Suprapubic skin (tissue), 4 donors: ENCODE data around the gene PLEKHG4B. TPM values are rescaled to one million over a fixed set of nuclear protein-coding genes. Genes with fewer than 3 reads are reported as not detected.

Experiments
- DNase-seq, 2 donors: peaks; one replicate each; pipeline ENCODE4 v3.0.0-alpha.2; 2019; ENCODE audit warnings: low spot score in 2 of 2
- H3K27ac ChIP-seq: fragments of 200-600 bp; sonication (generic); one replicate; pipeline ENCODE4 v1.5.1; 2019
- H3K27me3 ChIP-seq: fragments of 200-600 bp; sonication (generic); one replicate; pipeline ENCODE4 v1.5.1; 2019
- H3K36me3 ChIP-seq: fragments of 200-600 bp; sonication (generic); one replicate; pipeline ENCODE4 v1.5.1; 2019
- H3K4me1 ChIP-seq: fragments of 200-600 bp; sonication (generic); one replicate; pipeline ENCODE4 v1.5.1; 2019
- H3K4me3 ChIP-seq: fragments of 200-600 bp; sonication (generic); one replicate; pipeline ENCODE4 v1.5.1; 2019; ENCODE audit warnings: mild to moderate bottlenecking
- H3K9me3 ChIP-seq: fragments of 200-600 bp; sonication (generic); one replicate; pipeline ENCODE4 v1.5.1; 2019
- CTCF ChIP-seq, 2 donors: fragments of 200-600 bp in 1 of 2; fragments of 450-650 bp in 1 of 2; sonication (generic) in 1 of 2; IDR thresholded peaks; one replicate each; pipeline ENCODE4 v1.5.1; 2016 to 2019; ENCODE audit warnings: antibody characterized with exemption in 2 of 2, mild to moderate bottlenecking in 1 of 2, moderate library complexity in 1 of 2
- EP300 ChIP-seq: sonication (generic); formaldehyde crosslinking; IDR thresholded peaks from one replicate; pipeline ENCODE4 v1.6.1; 2017; ENCODE audit warnings: antibody characterized with exemption
- POLR2A ChIP-seq, 2 donors: fragments of 450-650 bp; IDR thresholded peaks; one replicate each; pipeline ENCODE4 v1.6.1; 2017; ENCODE audit warnings: antibody characterized with exemption in 2 of 2, mild to moderate bottlenecking in 2 of 2, moderate library complexity in 2 of 2
- POLR2AphosphoS5 ChIP-seq, 3 donors: sonication (generic); formaldehyde crosslinking; IDR thresholded peaks; one replicate each; pipeline ENCODE4 v1.6.1; 2017; ENCODE audit warnings: antibody characterized with exemption in 3 of 3
- WGBS: methylation state at CpG from one replicate; pipeline ENCODE4 v1.1.5; 2018; 5-methylcytosine and 5-hydroxymethylcytosine counted together
- total RNA-seq, 4 donors: library from RNA; depleted of rRNA; stranded (reverse); fragments of >200 nt; gene quantifications; one replicate each; pipeline ENCODE4 v1.1.0, GENCODE V29; 2016

The PLEKHG4B gene
- total RNA-seq, 4 donors from 2014 or later, result 0.45 to 2.4 (median 1.2) TPM

DNA sequence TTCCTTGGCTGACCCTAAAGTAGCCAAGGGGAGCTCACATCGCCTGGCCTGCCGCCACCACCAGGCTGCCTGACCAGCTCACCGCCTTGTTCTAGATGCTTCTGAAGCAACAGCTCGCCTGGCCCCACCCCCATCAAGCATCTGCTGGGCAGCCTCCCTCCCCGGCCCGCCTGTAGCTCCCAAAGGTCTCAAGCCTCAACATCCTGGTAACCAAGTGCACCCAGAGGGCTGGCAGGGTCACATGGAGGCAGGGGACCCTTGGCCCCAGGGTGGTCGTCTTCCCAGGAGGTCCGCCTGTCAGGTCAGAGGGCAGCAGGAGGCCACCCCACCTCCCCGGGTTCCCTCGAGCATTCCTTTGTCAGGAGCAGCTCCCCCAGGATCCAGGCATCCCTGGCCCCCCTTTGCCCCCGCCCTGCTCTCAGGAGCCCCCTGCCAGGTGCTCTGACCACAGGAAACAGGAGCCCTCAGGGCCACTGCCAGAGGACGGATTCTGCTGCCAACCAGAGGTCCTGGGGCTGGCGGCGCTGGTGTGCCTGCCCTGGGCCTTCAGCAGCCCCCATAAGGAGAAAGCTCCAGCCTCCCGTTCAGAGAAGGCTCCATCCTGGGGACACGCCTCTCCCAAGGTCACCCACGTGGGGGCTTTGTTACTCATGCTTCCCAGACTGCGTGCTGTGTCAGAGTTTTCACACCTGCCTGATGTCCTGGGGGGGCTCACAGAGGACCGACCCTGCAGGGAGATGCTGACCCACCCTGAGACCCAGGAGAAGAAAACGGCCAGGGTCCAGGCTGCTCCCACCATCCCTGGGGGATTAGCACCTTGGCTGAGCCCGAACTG, 95.9 kb downstream of the PLEKHG4B start:
- H3K36me3 ChIP-seq, result no peaks in the 10 kb centered on the region
- DNase-seq, result no peak
- WGBS, result 67% methylated on average over 5 of the region's 21 CpGs
- H3K9me3 ChIP-seq, result no peaks in the 10 kb centered on the region
- peaks cover 21% of the 10 kb centered on the region for H3K4me1 ChIP-seq
- TF ChIP-seq EP300 (no peak), POLR2AphosphoS5 (IDR thresholded peaks at IDR 0.05) (no peak), POLR2A (IDR thresholded peaks at IDR 0.05) (no peak), CTCF (IDR thresholded peaks at IDR 0.05) (no peak)
- H3K27me3 ChIP-seq, result peaks cover 22% of the 10 kb centered on the region
- H3K4me3 ChIP-seq, result peak overlapping the region; percentile 24
- H3K27ac ChIP-seq, result no peak overlapping the region

- 46% methylated on average over 10 of the region's 37 CpGs for WGBS
- H3K36me3 ChIP-seq, result no peaks in the 10 kb centered on the region
- no peak overlapping the region for H3K27ac ChIP-seq
- TF ChIP-seq CTCF (IDR thresholded peaks at IDR 0.05), result peak; percentile 85 to 99
- TF ChIP-seq POLR2AphosphoS5 (IDR thresholded peaks at IDR 0.05), result no peak
- no peak for TF ChIP-seq EP300
- TF ChIP-seq POLR2A (IDR thresholded peaks at IDR 0.05), result no peak
- no peaks in the 10 kb centered on the region for H3K9me3 ChIP-seq
- peak overlapping the region; percentile 24 for H3K4me3 ChIP-seq
- H3K27me3 ChIP-seq, result peaks cover 23% of the 10 kb centered on the region
- peak; percentile 91 to 92 for DNase-seq
- H3K4me1 ChIP-seq, result peaks cover 21% of the 10 kb centered on the region
These were observed 96.8 kb downstream of the PLEKHG4B start for GRCh38 chr5:188488-189481.

DNA sequence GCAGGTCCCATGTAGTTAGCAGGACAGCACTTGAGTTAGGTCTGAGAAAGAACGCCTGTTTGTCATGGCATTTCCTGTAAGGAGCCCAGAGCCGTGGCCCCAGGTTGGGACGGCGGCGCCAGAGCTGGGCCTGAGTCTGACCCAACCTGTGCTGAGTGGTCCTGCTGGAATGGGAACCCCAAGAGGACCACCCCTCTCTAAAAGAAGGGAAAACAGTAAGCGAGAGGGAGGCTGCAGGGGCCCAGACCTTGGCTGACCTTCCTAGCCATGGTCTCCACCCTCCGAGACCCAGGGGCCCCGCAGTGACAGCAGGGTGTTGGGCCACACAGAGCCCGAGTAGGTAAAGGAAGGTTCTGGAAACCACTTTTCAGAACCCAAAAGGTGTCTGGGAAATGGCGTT, 97.5 kb downstream of the PLEKHG4B start:
- Histone ChIP-seq H3K4me3 (no peak overlapping the region), H3K4me1 (peaks cover 21% of the 10 kb centered on the region), H3K27ac (no peak overlapping the region), H3K36me3 (no peaks in the 10 kb centered on the region), H3K9me3 (no peaks in the 10 kb centered on the region), H3K27me3 (peaks cover 23% of the 10 kb centered on the region)
- 90% methylated on average over 10 of the region's 10 CpGs for WGBS
- peak in 1 of 2 donors; percentile 24 for DNase-seq
- TF ChIP-seq EP300, result no peak
- no peak for TF ChIP-seq POLR2A (IDR thresholded peaks at IDR 0.05)

DNA sequence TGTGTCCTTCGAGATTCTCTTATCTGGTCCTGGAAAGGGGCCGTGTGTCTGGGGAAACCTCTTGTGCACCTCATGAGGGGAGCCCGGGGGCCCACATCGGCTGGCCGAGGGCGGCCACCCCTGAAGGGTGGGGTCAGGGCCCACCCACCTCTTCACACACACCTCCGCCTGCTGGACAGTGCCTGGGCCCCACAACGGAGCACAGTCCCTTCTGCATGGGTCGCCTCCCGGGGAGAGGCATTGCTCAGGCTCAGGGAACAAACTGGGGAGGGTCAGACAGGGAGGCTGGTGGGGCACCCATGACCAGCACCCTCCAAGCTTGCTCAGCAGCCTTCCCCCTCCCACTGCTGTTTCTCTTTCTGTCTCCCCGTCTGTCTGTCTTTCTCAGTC, 98.0 kb downstream of the PLEKHG4B start:
- Histone ChIP-seq H3K4me3 (no peak overlapping the region), H3K27ac (no peak overlapping the region), H3K4me1 (peaks cover 21% of the 10 kb centered on the region), H3K9me3 (no peaks in the 10 kb centered on the region), H3K27me3 (peaks cover 23% of the 10 kb centered on the region), H3K36me3 (no peaks in the 10 kb centered on the region)
- DNase-seq, result peak in 1 of 2 donors; percentile 73
- TF ChIP-seq POLR2A (IDR thresholded peaks at IDR 0.05) (no peak), CTCF (IDR thresholded peaks at IDR 0.05) (no peak), POLR2AphosphoS5 (IDR thresholded peaks at IDR 0.05) (no peak), EP300 (no peak)
- WGBS, result 73% methylated on average over 11 of the region's 11 CpGs

DNA sequence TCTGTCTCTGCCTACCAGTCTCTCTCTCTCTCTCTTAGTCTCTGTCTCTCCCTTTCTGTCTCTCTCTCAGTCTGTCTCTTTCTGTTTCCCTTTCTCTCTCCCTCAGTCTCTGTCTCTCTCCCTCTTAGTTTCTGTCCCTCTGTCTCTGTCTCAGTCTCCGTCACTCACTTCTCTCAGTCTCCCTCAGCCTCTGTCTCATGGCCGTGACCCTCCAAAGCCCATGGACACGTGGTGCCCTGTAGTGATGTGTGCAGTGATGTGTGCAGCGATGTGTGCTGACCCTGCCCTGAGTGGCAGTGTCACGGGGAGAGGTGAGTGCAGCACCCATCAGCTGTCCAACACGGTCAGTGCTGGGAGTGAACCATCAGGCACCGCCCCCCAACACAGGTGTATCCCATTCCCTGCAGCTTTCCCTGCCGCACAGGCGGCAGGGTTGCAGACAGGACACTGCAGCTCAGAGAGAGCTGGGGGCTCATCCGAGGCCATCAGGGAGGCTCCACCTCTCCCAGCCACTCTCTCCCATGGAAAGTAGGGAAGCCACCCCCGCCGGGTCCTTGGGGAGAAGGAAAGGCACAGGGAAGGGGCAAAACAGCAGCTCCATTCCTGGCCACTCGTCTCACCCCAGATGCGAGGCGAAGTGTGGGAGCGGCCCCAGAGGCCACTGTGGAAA, 98.5 kb downstream of the PLEKHG4B start:
- Histone ChIP-seq H3K36me3 (no peaks in the 10 kb centered on the region), H3K4me1 (peaks cover 21% of the 10 kb centered on the region), H3K27me3 (peaks cover 23% of the 10 kb centered on the region), H3K9me3 (no peaks in the 10 kb centered on the region), H3K4me3 (peak overlapping the region; percentile 26), H3K27ac (no peak overlapping the region)
- peak in 1 of 2 donors; percentile 49 for DNase-seq
- 76% methylated on average over 8 of the region's 16 CpGs for WGBS
- TF ChIP-seq EP300 (no peak), POLR2A (IDR thresholded peaks at IDR 0.05) (no peak), POLR2AphosphoS5 (IDR thresholded peaks at IDR 0.05) (no peak), CTCF (IDR thresholded peaks at IDR 0.05) (no peak)
